Gastroesophageal sphincter (tissue), 3 donors: ENCODE data around the gene PSPN.

Experiments used
- CTCF ChIP-seq, 4 experiments: fragments of 200-600 bp in 2 of 4; fragments of 450-650 bp in 2 of 4; sonication (generic) in 1 of 4; IDR thresholded peaks; one replicate each; pipeline ENCODE4 v1.5.1; 2017 to 2019; ENCODE audit warnings: antibody characterized with exemption in 4 of 4, mild to moderate bottlenecking in 2 of 4, moderate library complexity in 2 of 4
- EP300 ChIP-seq: sonication (generic); formaldehyde crosslinking; IDR thresholded peaks from one replicate; pipeline ENCODE4 v1.6.1; 2017; ENCODE audit warnings: antibody characterized with exemption, mild to moderate bottlenecking
- POLR2A ChIP-seq, 2 donors: fragments of 450-650 bp; IDR thresholded peaks; one replicate each; pipeline ENCODE4 v1.6.1; 2017; ENCODE audit warnings: antibody characterized with exemption in 2 of 2, mild to moderate bottlenecking in 2 of 2, moderate library complexity in 1 of 2

GRCh38 chr19:6364353-6364752, 11.4 kb downstream of the PSPN start:
- TF ChIP-seq CTCF (IDR thresholded peaks at IDR 0.05) = no peak
- no peak for TF ChIP-seq POLR2A (IDR thresholded peaks at IDR 0.05)
- TF ChIP-seq EP300 = no peak
